NCI-H69 (cell line): ENCODE results near the gene C2CD3.
"Not testable (repeated sequence)": the region's sequence is repeated elsewhere in the genome, so short reads cannot be mapped to it uniquely, and the experiment has no call there.

Experiments
- DNase-seq: peaks from one replicate; lab custom pipeline; 2025; lab: John Stamatoyannopoulos, UW

The C2CD3 gene

DNA sequence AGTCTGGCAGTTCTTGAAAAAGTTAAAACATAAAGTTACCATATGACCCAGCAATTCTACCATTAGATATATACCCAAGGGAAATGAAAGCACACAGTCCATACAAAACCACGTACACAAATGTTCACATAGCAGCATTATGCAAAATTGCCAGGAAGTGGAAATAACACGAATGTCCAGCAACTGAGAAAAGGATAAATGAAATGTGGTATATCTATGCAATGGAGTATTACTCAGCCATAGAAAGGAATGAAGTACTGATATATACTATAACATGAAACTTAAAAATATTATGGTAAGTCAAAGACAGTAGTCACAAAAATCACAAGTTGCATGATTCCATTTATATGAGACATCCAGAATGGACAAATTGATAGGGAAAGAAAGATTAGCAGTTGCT lies 57.9 kb downstream of the C2CD3 start:
- no peak for DNase-seq

DNA sequence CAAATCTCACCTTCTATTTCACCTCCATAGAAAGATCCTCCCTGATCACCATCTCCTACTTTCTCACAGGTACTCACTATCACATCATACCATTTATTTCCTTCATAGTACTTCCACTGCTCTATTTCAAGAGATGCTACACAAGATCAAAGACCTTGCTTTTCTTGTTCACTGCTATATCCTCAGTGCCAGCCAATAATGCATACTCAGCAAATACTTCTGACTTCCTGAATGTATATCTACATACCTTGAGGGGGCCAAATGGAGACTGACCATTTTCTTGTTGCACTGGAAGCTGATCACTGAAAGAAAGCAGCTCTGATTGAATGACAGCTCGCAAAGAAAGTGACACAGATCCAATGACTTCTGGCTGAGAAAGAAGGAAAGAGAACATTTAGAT lies 64.7 kb downstream of the C2CD3 start:
- no peak for DNase-seq

DNA sequence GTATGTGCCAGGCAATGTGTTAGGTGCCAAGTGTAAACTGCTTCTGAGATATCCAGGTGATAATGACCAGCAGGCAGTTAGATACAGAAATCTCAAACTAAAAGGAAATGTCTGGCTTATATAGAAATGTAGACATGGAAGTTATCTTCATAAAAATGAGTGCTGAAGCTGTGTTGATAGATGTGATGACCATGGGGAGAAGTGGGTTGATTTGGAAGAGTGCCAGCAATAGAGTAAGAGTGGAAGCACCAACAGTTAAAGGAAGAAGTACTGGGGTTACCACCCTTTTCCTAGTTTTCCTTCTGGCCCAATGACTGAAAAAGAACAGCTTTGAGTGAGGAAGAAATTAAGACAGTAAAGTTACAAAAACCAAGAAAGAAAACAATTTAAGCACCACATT lies 68.5 kb downstream of the C2CD3 start:
- DNase-seq, result no peak

DNA sequence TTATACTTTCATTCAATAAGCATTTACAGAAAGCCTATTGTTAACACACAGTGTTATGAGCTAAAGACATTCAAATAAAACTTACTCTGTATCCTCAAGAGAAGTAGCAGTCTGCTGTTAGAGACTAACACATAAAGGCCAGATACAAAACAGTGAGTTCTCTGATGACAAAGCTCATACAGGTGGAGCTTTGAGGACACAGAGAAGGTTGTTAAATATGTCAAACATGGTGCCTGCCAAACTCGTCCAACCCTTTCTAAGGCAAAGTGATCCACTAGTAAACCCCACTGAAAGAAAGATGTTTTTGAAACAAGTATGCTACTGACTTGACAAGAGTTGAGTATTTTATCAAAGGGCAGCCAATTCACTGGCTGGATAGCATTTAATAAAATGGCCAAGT lies 70.1 kb downstream of the C2CD3 start:
- DNase-seq, result no peak

DNA sequence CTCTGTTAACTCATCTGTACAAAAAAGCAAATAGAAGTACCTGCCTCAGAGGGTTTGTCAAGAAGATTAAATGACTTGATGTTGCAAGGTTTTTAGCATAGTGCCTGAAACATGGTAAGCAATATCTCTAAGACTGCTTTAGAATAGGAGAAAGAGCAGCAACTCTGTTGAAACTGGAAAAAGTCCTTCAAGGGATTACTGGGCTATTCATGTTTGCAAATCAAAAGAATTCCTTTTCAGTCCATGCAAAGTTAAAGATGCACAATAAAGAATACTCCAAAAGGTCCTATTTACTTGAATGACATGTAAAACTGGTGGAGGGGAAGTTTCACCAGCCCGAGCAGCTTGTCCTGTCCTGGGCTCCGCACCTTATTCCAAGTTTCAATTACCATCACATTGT lies 70.6 kb downstream of the C2CD3 start:
- no peak for DNase-seq

DNA sequence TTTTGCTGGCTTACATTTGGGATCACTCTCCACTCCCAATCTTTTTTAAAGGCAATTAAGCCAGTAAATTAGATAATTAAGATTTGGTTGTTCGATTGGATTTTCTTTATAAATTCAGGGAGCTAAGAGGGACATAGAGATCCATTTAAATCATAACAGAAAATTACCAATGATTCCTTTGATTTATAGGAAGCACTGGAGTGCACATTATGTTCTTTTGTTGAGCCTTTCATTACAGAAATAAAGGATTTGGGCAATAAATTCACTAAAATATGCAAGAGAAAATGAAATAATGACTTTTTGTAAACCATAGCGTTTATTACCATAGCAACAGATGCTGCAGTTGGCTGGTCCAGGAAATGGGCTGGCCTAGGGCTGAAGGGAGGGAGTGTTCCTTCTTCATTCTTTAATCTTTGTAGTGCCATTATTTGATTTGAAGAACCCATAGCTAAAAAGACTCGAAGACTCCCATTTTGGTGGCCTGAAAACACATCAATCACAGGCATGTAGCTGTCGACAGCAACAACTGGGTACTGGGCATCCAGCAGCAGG lies 73.0 kb downstream of the C2CD3 start:
- no peak for DNase-seq

DNA sequence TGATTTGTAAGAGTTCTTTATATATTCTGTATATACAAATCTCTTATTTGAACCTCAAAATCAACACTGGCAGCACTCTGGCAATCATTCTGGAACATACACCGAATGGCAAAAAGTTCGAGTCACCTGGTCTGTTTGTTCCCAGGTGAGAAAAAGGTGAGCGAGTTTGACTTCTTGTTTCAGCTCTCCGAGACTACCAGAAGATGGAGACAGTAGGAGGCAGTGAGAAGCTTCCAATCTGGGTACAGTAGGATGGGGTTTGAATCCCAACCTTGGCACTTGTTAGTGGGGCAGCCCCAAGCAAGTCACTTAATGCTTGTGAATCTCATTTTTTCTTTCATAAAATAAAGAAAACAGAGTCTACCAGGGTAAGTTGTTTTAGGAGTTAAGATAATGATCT lies 76.4 kb downstream of the C2CD3 start:
- DNase-seq, result no peak

DNA sequence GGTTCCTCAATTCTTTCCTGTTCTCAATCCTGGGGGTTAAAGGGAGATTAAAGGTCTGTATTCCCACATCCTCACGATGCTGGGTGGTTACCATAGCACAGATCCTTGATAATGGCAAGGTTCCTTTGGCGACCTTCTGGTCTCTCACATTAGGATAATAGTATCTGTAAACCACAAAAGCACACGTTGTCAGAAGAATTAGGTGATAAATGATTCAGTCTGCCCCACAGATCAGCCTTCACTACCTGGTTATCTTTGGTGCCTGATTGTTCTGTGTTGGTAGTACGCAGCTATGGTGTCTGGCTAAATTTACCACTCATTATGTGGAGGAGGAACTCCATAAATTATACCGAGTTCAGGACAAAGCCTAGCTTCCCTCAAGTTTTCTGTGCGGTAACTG lies 78.4 kb downstream of the C2CD3 start:
- no peak for DNase-seq

DNA sequence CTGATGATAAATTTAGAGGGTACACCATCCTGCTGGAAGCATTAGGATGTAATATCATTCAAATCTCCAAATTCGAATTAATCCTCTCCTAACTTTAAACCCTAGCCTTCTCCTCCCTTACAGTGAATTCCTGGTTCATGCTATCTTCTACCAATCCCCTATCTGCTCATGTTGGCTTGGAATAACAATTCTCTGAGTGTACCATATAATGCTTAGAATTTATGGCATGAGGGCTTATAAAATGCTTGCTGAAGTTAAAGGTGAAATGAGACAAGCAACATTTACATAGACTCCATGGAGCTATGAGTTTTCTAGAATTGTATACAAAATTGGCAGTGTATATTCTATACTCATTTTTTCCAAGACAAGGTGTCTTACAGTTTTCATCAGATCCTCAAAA lies 79.3 kb downstream of the C2CD3 start:
- no peak for DNase-seq

DNA sequence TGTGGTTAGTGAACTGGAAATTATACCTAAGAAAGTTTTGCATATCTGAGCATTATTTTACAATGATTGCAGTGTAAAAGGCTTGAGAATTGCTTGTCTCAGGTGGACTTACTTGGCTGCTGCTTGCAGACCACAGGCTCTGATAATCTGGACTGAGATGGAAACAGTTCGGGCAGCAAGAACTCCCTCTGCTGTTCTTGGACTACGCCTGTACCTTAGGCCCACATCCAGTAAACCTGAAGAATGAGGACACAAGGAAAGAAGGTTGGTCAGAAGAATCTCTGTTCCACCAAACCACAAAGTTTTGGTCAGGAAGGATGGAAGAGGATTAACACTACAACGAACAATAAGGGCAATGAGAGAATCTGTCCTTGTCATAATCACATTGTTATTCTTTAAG lies 80.1 kb downstream of the C2CD3 start:
- peak; percentile 28 for DNase-seq

DNA sequence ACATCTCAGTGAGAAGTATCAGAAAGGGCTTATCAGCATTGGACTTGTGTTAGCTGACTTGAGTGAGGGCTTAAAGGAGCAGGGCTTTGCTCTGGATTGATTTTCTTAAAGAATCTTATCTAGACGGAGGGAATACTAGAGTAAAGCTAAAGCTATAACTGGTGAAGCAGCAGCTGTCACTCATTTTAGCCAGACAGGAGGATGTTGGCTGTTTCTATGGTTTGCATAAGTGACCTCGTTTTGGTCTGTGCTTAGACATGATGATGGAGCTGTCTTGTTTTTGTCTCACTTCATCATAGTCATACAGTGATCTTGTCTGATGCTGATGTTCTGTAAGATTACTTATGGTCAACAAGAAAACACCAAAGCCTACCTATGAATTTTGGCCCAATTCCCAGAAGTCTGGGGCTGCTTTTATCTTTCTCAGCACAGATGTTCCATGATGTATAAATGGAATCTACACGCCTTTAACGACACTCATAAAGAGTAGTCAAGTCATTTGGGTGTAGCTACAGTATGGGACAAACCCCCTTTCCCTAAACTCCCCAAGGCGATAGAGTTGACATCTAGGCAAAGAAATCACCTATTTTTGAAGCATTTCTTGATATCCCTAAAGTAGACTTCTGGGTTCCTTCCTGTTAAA lies 84.4 kb downstream of the C2CD3 start:
- DNase-seq, result peak; percentile 69

DNA sequence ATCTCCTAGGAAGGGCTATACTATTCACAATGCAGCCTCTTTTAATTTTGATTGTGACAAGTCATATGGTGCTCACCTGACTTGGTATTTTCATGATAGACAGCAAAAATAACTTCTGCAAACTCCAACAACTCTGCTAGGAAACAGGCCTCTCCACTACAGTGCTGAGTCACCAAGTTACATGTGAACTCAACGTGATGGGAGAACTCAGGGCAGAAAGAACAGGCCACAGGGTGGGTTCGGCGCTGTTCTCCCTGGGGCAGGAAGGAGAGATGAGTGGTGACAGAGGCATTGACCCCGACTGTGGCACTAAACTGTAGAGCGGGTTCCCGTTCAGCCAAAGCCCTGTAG lies 85.3 kb downstream of the C2CD3 start:
- no peak for DNase-seq

DNA sequence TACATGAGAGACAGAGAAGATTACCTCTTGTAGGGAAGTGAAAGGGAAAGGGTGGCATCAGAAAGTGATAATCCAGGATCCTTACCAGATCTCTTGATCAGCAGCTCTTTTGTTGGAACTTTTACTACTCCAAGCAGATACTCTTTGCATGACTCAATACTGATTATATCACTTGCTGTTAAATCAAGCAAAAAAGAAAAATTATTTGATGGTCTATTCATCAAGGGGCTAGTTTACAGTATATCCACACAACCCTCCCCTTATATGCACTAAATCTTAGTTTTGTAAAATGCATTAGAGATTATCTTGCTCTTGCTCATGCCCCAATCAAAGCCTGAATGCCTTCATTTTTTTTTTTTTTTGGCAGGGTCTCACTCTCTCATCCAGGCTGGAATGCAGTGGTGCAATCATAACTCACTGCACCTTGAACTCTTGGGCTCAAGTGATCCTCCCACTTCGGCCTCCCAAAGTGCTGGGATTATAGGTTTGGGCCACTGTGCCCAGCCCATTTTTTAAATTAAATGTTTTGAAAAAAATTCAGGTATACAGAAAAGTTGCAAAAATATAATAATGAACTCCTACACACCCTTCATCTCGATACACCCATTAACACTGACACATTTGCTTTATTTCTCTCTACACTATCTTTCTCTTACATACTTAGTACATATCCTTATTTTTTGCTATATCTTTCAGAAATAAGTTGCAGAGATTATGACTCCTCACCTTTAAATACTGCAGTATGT lies 85.8 kb downstream of the C2CD3 start:
- DNase-seq, result no peak

DNA sequence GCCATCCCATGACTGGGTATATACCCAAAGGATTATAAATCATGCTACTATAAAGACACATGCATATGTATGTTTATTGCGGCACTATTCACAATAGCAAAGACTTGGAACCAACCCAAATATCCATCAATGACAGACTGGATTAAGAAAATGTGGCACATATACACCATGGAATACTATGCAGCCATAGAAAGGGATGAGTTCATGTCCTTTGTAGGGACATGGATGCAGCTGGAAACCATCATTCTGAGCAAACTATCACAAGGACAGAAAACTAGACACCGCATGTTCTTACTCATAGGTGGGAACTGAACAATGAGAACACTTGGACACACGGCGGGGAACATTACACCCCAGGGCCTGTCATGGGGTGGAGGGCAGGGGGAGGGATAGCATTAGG lies 86.9 kb downstream of the C2CD3 start:
- not testable (repeated sequence) for DNase-seq

DNA sequence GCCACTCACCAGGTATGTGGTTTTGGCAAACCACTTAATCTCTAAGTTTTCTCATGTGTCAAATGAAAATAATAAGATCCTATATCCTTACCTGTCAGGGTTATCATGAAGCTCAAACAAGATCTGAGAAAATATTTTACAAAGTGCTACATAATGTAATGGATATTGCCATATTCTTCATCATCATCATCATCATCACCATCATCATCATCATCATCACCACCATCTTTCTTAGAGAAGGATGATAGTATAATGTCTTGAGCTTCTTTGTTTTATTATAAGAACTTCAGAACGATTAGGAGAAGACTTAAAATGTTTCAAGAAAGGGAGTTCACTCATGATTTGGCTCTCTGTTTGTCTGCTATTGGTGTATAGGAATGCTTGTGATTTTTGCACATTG lies 89.4 kb downstream of the C2CD3 start:
- DNase-seq, result no peak

DNA sequence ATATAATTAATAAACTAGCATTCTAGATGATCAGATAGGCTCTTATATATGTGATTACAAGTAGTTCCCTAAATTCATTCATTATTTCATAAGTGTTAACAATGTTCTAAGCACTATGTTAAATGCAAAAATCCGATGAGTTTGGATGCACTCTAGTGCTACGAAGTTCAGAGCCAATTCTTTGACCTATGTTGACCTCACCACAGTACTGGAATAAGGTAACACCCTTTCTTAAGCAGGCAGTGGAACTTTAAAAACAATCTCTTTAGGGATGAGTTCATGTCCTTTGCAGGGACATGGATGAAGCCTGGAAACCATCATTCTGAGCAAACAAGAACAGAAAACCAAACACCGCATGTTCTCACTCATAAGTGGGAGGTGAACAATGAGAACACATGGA lies 93.6 kb downstream of the C2CD3 start:
- no peak for DNase-seq

DNA sequence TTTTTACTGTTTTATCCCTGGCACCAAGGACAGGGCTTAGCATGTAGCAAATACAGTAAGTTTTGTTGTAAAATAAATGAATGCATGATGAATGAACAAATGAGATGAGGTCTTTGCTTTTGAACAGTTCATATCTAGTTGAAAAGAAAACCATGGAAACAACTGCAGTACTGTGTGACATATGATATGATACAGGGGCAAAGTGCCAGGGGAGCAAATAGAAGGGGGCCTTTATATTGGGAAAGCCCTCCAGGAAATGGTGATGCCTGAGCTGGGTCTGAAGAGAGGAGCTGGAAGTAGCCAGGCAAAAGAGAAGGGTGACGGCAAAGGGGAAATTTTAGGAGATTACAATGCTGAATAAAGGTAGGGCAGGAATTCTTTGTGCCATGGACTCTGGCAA lies 98.1 kb downstream of the C2CD3 start:
- peak; percentile 91 for DNase-seq

DNA sequence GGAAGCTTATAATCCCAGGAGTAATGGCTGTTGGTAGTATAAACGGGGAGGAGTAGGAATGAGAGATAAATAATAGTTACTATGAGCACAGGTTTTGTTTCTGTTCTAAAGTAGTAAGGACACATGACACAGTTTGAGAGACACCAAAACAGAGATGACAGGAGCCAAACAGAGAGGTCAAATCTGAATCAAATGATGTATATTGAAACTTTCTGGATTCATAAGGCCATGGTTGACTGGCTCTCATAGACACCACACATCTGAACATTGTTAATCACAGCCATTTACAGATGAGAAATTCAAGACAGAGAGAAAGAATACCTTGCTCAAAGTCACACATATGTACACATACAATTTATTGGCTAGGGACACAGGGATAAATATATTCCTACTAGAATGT lies 98.5 kb downstream of the C2CD3 start:
- DNase-seq, result peak; percentile 79

DNA sequence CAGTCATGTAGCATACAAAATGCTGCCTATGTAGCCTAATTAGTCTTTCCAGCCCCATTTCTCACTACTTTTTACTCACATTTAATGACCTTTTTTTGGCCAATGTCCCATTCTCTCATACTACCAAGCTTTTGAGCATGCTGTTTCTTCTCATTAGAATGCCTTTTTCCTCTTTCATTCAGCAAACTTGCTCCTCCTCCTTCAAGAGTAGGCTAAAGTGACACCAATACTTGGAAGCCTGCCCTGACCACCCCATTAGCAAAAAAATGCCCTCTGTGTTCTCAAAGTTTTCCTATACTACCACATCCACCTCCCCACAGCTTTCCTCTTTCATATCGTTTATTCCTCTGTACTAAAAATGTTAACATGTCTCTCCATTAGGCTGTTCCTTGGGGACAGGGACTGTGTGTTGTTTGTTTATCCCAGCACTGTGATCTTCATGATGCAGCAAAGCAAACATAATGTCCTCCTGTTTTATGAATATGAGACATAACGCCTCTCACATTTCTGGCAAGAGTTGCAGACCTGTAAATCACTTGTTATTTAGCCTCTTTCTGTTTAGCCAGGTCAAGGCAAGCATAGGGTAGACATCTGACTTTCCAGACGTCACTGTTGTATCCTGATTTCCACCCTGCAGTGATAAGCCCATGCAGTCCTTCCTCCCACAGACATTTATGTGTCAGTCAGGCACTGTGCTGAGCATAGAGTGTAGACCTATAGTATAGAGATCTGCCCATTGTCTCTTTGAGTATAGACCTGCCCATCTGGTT lies 99.9 kb downstream of the C2CD3 start:
- peak; percentile 94 for DNase-seq

DNA sequence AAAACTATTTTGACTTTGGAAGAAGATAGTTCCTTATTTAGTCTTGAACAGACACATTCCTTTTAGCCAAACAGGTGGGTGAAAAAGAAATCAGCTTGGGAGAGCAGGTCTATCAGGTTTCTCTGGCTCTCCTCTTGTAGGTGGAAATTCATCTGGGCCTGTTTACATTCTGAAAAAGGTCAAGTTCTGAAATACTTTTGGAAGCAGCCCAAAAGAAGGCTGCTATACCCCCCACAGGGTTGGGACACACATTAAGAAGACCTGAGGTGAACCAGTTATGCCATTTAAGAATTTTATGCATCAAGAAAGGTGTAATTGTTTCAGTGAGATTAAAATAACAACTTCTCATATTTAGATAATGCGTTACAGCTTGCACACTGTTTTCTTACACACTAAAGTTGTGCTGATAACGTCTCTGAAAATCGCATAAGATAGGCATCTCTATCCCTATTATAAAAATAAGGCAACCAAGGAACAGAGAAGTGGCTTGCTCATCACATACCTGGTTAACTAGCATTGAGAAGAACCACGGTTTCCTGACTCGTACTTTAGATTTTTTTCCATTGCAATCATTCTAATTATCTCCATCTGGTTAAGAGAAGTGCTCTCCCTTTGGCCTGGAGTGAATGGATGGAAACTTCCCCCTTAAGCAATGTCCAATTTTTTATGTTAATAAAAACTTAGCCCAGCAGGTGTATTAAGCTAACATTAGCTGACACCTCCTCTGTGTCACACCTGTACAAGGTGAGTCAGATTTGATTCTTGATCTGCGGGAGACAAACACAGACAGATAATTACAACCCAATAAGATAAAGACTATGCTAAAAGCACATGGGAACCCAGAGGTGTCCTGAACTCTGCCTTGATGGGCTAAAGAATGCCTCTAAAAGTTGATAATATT lies 101.4 kb downstream of the C2CD3 start:
- DNase-seq, result peak; percentile 90

DNA sequence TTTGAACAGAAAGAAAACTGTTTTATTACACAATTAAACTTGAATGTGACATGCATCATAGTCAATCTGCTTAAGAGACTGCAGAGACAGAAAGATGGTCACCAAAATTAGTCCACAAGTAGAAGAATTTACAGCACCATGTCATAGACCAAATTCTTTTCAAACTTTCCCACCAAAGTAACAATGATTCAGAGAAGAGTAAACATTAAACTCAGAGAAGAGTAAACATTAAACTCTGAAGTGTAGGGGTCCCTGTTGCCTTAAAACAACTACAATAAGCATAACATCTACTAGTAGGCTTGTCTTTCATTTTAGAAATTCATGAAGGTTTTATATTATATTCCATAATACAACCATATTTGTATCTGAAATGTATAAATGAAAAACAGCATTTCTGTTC lies 104.1 kb downstream of the C2CD3 start:
- not testable (repeated sequence) for DNase-seq

DNA sequence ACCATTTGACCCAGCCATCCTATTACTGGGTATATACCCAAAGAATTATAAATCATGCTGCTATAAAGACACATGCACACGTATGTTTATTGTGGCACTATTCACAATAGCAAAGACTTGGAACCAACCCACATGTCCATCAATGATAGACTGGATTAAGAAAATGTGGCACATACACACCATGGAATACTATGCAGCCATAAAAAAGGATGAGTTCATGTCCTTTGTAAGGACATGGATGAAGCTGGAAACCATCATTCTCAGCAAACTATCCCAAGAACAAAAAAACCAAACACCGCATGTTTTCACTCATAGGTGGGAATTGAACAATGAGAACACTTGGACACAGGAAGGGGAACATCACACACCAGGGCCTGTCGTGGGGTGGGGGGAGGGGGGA lies 105.3 kb downstream of the C2CD3 start:
- not testable (repeated sequence) for DNase-seq
